Pancreas (tissue), 10 donors: Measurements from ENCODE around the gene OR6J1. TPM values are rescaled to one million over a fixed set of nuclear protein-coding genes. Genes with fewer than 3 reads are reported as not detected.
"Not testable (repeated sequence)": the region's sequence is repeated elsewhere in the genome, so short reads cannot be mapped to it uniquely, and the experiment has no call there.

Experiments used
- ATAC-seq, 4 donors: fragments of 200-7000 bp; cut with Tn5 transposase; one replicate each; pipeline versions ENCODE4 v1.8.0 to v1.9.1; 2020; ENCODE audit warnings: mild to moderate bottlenecking in 4 of 4, moderate library complexity in 4 of 4
- DNase-seq, 6 donors: peaks; one replicate each; pipeline ENCODE4 v3.0.0-alpha.2; 2020
- FAIRE-seq: peaks from 2 replicates; lab custom pipeline; 2012; peaks lifted over from hg19 to GRCh38; lab: Jason Lieb, UNC
- H3K27ac ChIP-seq, 4 donors: fragments of 200-600 bp; sonication (generic); 1 replicate in 3 of 4; 2 replicates in 1 of 4; pipeline versions ENCODE4 v1.5.0 to v1.8.0; 2020
- H3K27me3 ChIP-seq, 4 donors: fragments of 200-600 bp; one replicate each; pipeline ENCODE4 v1.8.0; 2021
- H3K36me3 ChIP-seq, 3 donors: fragments of 200-600 bp; sonication (generic) in 1 of 3; one replicate each; pipeline versions ENCODE4 v1.5.0 to v1.8.0; 2020 to 2021
- H3K4me1 ChIP-seq, 3 donors: fragments of 200-600 bp; one replicate each; pipeline ENCODE4 v1.8.0; 2021
- H3K4me3 ChIP-seq, 4 donors: fragments of 200-600 bp; sonication (generic) in 2 of 4; one replicate each; pipeline versions ENCODE4 v1.5.0 to v1.8.0; 2020 to 2021
- H3K9me3 ChIP-seq, 4 donors: fragments of 200-600 bp; one replicate each; pipeline ENCODE4 v1.8.0; 2021
- CTCF ChIP-seq, 4 donors: fragments of 200-600 bp; sonication (generic) in 3 of 4; IDR thresholded peaks; one replicate each; pipeline versions ENCODE4 v1.5.0 to v1.8.0; 2021; ENCODE audit warnings: antibody characterized with exemption in 4 of 4
- WGBS, 2 donors: extraction: QIAGEN DNeasy Blood & Tissue Kit; methylation state at CpG; one replicate each; pipeline ENCODE4 v1.1.7; 2013; 5-methylcytosine and 5-hydroxymethylcytosine counted together
- intact Hi-C, 3 donors: fragments of 100-400 bp; cut with DNase I; formaldehyde crosslinking; loops; one replicate each; pipeline versions ENCODE4 v1.11.1 to v1.14.2; 2022
- polyA plus RNA-seq, 2 donors: library from polyadenylated mRNA; stranded (reverse); fragments of 200-250 nt; gene quantifications; one replicate each; pipeline ENCODE4 v1.2.3, GENCODE V29; 2013
- total RNA-seq, 6 donors: library from RNA; stranded (reverse); fragmentation: NEBNext Ultra II Directional in 4 of 6; extraction: Animal tissue kit (Norgen Biotek cat#: 25700) in 4 of 6; gene quantifications; one replicate each; pipeline versions ENCODE4 v1.2.1 to v1.2.4, GENCODE V29; 2021 to 2023
- donor health status: healthy with polysubstance abuse.
- donor health status: DM: no; HTN: no; CAD: no; lungs with moderate emphysema.
- donor health status: DM: no; HTN: no; CAD: no.
- donor health status: control.
- donor health status: control.
- donor health status: Bipolar disorder and iron deficiency.
- donor health status: DM: yes; HTN: yes; CAD: no.
- donor health status: DM: no; HTN: no; CAD: no.
- donor health status: DM: no; HTN: no; CAD: no.
- donor health status: DM: yes; HTN: yes; CAD: no.

The OR6J1 gene
- total and polyA plus RNA-seq, 8 donors: 0.03 to 0.05 TPM; not detected in 6

GRCh38 chr14:22648506-22648905 lies 4.4 kb upstream of the OR6J1 start:
- TF ChIP-seq CTCF (IDR thresholded peaks at IDR 0.05): no peak
- H3K36me3 ChIP-seq: no peaks in the 10 kb centered on the region
- no peak for DNase-seq
- intact Hi-C loops: loop anchor here in 2 of 3 donors (5.0 to 10.0 kb wide), 2 partner anchors 74 to 96 kb away; no protein-coding TSS in a partner anchor
- no peak for FAIRE-seq
- no peaks in the 10 kb centered on the region for H3K4me1 ChIP-seq
- H3K4me3 ChIP-seq: no peak overlapping the region
- no peak for ATAC-seq
- 56 to 73% methylated on average over 2 of the region's 2 CpGs for WGBS, 2 donors
- H3K27ac ChIP-seq: no peak overlapping the region
- H3K27me3 ChIP-seq: no peaks in the 10 kb centered on the region
- no peaks in the 10 kb centered on the region for H3K9me3 ChIP-seq

- no peaks in the 10 kb centered on the region for H3K27me3 ChIP-seq
- H3K27ac ChIP-seq: no peak overlapping the region
- DNase-seq (no peak), FAIRE-seq (no peak), ATAC-seq (no peak)
- TF ChIP-seq CTCF (IDR thresholded peaks at IDR 0.05): no peak
- no peaks in the 10 kb centered on the region for H3K4me1 ChIP-seq
- 79 to 87% methylated on average over 4 of the region's 4 CpGs for WGBS, 2 donors
- H3K9me3 ChIP-seq: no peaks in the 10 kb centered on the region
- H3K4me3 ChIP-seq: no peak overlapping the region
- no peaks in the 10 kb centered on the region for H3K36me3 ChIP-seq
- intact Hi-C loops: loop anchor here in 2 of 3 donors (5.0 to 10.0 kb wide), 2 partner anchors 72 to 94 kb away; no protein-coding TSS in a partner anchor
Observed at GRCh38 chr14:22646570-22647254, 2.6 kb upstream of the OR6J1 start.

DNA sequence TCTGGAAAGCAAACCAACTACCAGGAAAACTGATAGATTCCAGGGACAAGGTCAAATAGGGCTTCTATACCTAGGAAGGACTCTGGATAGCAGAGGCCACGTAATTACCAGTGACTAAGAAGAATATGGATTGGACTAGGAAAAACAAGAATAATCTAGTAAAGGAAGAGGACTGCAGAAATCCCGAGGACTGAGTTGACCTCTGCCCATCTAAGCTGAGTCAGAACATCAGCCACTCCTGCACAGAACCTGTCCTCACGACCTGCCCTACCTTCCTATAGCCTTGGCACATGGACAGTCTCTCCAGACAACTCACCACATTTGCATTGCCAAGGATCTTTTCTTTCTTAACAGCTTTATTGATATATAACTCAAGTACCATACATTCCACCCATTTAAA lies 2.3 kb downstream of the OR6J1 start:
- no peak for TF ChIP-seq CTCF (IDR thresholded peaks at IDR 0.05)
- Histone ChIP-seq H3K27ac (no peak overlapping the region), H3K36me3 (no peaks in the 10 kb centered on the region), H3K4me1 (no peaks in the 10 kb centered on the region), H3K27me3 (no peaks in the 10 kb centered on the region), H3K4me3 (no peak overlapping the region), H3K9me3 (no peaks in the 10 kb centered on the region)
- FAIRE-seq (no peak), ATAC-seq (no peak), DNase-seq (no peak)
- 47% methylated on average over 3 of the region's 3 CpGs for WGBS, 2 donors
- intact Hi-C loops: loop anchor here in 1 of 3 donors (10.0 kb wide), 1 partner anchor 67 kb away; no protein-coding TSS in a partner anchor

DNA sequence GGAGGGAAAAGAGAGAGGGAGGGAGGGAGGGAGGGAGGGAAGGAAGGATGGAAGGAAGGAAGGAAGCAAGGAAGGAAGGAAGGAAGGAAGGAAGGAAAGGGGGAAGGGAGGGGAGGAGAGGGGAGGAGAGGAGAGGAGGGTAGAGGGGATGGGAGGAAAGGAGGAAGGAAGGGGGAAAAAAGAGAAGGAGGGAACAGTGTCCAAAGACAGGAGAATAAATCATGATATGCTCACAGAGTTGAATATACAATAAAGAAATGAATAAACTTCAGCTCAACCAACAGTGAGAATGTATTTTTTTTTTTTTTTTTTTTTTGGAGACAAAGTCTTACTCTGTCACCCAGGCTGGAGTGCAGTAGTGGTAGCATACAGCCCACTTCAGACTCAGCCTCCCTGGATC lies 4.0 kb downstream of the OR6J1 start:
- H3K4me1 ChIP-seq: no peaks in the 10 kb centered on the region
- no peak for ATAC-seq
- no peak for TF ChIP-seq CTCF (IDR thresholded peaks at IDR 0.05)
- H3K27ac ChIP-seq: no peak overlapping the region
- H3K27me3 ChIP-seq: no peaks in the 10 kb centered on the region
- H3K4me3 ChIP-seq: no peak overlapping the region
- intact Hi-C loops: loop anchor here in 1 of 3 donors (10.0 kb wide), 1 partner anchor 65 kb away; no protein-coding TSS in a partner anchor
- FAIRE-seq: no peak
- DNase-seq: no peak
- no peaks in the 10 kb centered on the region for H3K9me3 ChIP-seq
- H3K36me3 ChIP-seq: no peaks in the 10 kb centered on the region

DNA sequence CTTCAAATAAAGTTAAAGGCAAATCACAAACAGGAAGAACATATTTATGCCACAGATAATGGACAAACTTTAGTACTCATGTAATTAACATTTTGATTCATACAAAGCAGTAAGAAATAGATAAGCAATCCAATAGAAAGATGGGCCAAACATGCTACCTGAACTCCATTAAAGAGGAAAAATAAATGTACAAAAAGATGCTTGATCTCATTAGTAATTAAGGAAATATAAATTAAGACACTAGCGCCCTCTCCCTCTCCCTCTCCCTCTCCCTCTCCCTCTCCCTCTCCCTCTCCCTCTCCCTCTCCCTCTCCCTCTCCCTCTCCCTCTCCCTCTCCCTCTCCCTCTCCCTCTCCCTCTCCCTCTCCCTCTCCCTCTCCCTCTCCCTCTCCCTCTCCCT lies 8.2 kb downstream of the OR6J1 start:
- intact Hi-C loops, ATAC-seq: not testable (repeated sequence)

More for the DNA sequence above, 8.2 kb downstream of the OR6J1 start:
- FAIRE-seq, H3K4me1 ChIP-seq, H3K27ac ChIP-seq, DNase-seq, H3K4me3 ChIP-seq, H3K27me3 ChIP-seq, H3K36me3 ChIP-seq, H3K9me3 ChIP-seq: not testable (repeated sequence)
- WGBS, 2 donors: 33 to 77% methylated on average over 1 of the region's 1 CpG
